H54 (cell line): Measurements from ENCODE around the gene PLA2G4E.

Experiments used
- DNase-seq: peaks from one replicate; pipeline ENCODE4 v3.0.0; 2011; ENCODE audit warnings: low spot score, mixed read lengths; ENCODE audit not compliant: insufficient read length
- FAIRE-seq: peaks from 3 replicates; lab custom pipeline; 2011; peaks lifted over from hg19 to GRCh38; lab: Jason Lieb, UNC
- POLR2A ChIP-seq: IDR thresholded peaks from 2 replicates; pipeline ENCODE4 v1.6.1; 2011; ENCODE audit warnings: low read depth, mild to moderate bottlenecking, low read length

Gene PLA2G4E

GRCh38 chr15:41999290-42000285 lies 21.3 kb downstream of the PLA2G4E start:
- FAIRE-seq = no peak
- TF ChIP-seq POLR2A = no peak
- DNase-seq = no peak

DNA sequence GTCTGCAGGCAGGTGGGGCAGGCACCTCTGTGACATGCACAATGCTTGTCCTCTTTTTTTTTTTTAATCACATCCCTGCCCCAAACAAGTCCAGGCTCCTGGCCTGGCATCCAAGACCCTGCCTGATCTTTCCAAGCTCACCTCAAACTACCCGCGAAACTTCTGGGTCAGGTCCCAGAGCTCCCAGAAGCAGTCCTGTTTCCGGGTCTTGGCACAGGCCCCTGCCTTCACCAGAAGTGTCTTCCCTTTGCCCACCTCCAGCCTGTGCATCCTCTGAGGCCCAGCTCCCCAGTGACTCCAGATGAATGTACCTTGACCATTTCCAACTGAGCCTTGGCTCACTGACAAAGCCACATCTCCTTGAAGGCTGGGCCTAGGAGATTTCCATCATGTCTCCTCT lies 23.0 kb downstream of the PLA2G4E start:
- no peak for TF ChIP-seq POLR2A
- DNase-seq (no peak), FAIRE-seq (no peak)

DNA sequence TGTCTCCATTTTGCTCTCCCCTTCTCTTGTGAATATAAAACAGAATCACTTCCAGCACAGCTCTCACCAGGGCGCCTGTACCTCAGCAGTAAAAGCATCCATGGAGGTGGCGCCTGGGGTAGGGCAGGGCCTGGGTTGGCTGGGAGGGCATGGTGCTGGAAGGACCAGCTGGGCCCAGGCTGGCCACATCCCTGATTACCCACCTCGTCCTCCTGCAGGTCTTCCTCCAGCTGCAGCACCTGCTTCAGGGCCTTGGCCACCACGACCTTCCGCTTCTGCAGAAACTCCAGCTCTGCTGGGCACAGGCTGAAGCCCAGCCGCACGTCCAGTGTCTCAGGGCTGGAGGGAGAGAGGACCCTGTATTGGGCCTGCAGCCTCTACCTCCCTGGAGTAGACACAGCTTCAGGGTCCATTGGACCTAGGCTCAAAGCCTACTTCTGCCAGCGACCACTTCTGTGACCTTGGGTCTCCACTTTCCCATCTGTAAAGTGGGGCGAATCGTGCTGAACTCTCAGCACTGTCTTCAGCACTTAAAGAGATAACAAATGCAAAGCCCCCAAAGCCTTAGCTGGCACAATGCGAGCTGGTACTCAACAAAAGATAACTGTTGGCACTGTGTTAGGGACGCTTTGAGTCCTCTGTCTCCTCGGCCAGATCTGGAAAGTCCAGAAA lies 23.8 kb downstream of the PLA2G4E start:
- no peak for TF ChIP-seq POLR2A
- FAIRE-seq (no peak), DNase-seq (no peak)

DNA sequence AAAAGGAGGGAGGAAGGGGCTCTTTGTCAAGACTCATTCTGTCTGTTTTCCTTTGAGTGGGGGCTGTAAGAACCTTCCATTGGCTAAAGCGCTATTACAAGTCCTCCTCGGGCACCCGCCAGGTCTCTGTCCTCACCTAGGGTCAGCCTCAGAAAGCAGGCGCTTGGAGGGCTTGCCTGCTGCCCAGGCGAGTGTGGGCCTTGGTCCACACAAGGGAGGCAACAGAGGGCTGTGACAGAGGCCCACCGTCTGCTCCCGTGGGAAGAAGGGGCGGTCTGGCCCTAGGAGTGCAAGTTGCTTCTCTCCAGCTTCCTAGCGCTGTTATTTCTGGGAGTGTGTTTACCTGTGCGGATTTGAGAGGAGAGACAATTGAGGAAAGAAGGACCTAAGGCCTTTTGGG lies 24.5 kb downstream of the PLA2G4E start:
- FAIRE-seq = no peak
- no peak for DNase-seq
- TF ChIP-seq POLR2A = no peak

DNA sequence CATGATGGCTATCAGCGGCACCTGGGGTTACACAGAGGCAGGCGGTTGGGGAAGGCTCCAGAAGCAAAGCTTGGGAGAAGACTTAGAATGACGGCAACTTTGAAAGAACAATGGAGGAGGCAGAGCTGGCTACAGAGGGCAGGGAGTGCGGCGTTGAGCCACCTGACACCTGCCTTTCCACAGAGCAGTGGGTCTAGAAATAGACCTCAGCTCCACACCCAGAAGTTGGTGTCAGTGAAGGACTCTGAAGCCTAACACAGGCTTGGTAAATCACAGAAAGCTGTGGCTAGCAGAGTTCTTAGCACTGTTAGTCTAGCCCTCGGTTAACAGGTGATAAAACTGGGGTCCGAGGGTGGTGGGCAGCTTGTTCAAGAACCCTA lies 25.4 kb downstream of the PLA2G4E start:
- no peak for FAIRE-seq

DNA sequence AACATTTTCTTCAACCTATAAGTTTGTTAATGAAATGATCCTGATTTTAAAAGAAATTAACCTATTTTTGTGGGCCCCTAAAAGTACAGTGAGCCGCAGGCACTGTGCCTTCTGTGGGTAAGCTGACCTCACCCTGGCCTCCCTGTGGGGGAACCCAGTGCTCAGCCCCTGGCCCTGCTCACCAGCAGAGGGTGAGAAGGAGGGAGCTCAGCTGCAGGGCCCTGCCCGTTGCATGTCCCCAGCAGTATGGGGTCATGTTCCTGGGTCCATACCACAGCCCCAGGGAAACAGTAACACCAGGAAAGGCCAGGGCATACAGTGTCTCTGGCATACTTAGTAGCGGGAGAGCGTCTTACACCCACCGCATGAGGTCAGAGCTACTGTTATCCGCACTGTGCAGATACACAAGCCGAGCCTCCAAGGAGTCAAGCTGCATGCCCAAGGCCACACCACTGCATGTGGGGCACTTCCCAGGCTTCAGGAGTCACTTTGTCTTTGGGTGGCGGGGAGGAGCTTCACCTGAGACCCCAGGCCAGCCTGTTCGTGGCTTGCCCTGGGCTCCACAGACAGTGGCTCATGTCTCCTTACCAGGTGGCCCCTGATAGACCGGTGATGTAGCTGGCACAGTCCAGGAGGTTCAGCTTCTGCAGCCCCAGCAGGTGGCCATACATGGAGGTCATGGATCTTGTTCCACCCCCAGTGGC lies 25.9 kb downstream of the PLA2G4E start:
- DNase-seq = no peak
- no peak for TF ChIP-seq POLR2A
- no peak for FAIRE-seq

More for the DNA sequence above, 25.4 kb downstream of the PLA2G4E start:
- no peak for DNase-seq
- TF ChIP-seq POLR2A = no peak

- no peak for TF ChIP-seq POLR2A
- FAIRE-seq = no peak
- DNase-seq = no peak
These were observed 26.6 kb downstream of the PLA2G4E start for GRCh38 chr15:41994171-41994650.

DNA sequence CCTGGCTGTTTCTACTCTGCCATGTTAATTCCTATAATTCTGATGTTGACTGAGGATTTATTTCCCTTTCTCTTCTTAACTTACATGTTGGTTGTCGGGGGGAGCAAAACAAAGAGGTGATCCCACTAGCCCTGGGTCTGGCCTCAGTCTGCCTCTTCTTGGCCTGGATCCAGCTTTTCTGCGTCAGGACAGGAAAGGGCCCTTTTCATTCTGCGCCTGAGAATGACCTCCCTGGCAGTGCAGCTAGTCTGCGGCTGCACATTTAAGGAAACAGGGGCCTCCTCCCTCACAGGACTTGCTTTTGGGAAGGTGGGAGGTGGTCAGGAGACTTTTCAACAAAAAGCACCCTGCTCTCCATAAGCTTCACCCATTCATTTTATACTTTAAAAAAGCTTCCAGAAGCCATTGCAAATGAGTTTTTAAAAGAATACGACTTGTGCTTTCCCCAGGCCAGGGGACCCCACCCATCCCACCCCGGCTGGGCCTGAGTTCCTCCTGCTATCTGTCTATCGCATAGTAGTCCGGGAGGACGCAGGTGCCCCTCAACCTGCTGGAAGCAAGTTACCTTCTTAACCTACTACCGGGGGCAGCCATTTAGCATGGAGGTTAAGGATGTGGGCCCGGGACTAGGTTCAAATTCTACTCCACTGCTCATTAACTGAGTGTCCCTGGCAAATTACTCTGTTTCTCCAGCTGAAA lies 27.2 kb downstream of the PLA2G4E start:
- no peak for FAIRE-seq
- no peak for DNase-seq
- TF ChIP-seq POLR2A = no peak

- DNase-seq = no peak
- no peak for FAIRE-seq
- no peak for TF ChIP-seq POLR2A
These were observed 28.0 kb downstream of the PLA2G4E start for GRCh38 chr15:41992803-41993190.

DNA sequence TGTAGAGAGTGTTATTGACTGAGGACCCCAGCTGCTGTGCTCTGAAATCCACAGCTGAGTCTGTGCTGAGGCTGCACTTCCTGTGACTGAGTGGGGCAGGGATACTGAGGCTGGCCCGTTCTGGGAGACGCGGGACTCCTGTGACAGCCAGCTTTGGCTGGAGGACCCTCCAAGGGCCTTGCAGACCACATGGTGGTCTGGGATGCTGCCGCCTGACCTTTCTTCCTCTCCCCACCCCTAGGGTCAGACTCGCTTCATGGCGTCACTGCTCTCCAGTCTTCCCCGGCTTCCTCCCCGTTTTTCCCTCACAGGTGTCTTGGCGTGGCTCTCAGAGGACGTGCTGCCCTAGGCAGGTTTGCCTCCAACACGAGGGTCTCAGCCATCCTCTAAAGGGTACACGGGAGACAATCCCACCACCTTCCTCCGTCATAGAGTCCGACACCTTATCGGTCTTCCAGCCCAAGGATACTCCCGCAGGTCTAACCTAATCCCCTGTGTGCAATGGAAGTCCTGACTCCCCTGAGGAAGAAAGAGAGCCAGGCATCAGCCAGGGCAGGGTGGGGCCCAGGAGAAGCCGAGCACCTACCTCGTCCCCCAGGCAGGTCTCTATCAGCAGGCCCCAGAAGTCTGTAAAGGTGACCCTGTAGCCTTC lies 28.6 kb downstream of the PLA2G4E start:
- no peak for TF ChIP-seq POLR2A
- DNase-seq (no peak), FAIRE-seq (no peak)

GRCh38 chr15:41990691-41991090 lies 30.2 kb downstream of the PLA2G4E start:
- FAIRE-seq = no peak
- DNase-seq = no peak
- TF ChIP-seq POLR2A = no peak

DNA sequence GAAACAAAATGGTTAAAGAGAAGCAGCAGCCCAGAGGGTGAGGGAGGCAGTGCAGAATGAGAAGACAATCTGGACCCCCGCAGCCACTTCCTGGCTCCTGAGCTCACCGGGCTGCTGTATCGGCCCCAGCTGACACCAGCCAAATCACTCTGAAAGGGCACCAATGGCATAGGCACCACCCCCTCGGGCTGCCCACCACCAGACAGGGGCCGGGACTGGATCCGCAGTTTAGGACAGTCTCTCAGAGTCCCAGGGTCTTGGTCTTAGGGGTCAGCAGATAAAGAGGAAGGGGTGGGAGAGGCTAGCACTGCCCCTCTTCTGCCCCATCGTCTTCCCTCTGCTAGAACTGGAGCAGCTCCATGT lies 30.6 kb downstream of the PLA2G4E start:
- no peak for TF ChIP-seq POLR2A
- DNase-seq = no peak
- no peak for FAIRE-seq
